Nephron (organoid): Measurements from ENCODE around the gene REEP2.
A peak's percentile ranks its signal among the peaks of the same experiment; 100 is the strongest.

ENCODE experiments used
- H3K27ac Mint-ChIP-seq, 3 experiments: 2 replicates each; pipeline ENCODE4 v1.8.0; 2020; ENCODE audit warnings: mixed read lengths in 3 of 3, mild to moderate bottlenecking in 2 of 3, moderate library complexity in 1 of 3
- H3K27me3 Mint-ChIP-seq: 2 replicates; pipeline ENCODE4 v1.8.0; 2021; ENCODE audit warnings: low read depth, mild to moderate bottlenecking, moderate library complexity, mixed read lengths
- H3K36me3 Mint-ChIP-seq: 2 replicates; pipeline ENCODE4 v1.8.0; 2020; ENCODE audit warnings: low read depth, mixed read lengths
- H3K4me1 Mint-ChIP-seq: 2 replicates; pipeline ENCODE4 v1.8.0; 2020; ENCODE audit warnings: mixed read lengths
- H3K4me3 Mint-ChIP-seq, 3 experiments: 2 replicates each; pipeline ENCODE4 v1.8.0; 2020; ENCODE audit warnings: mild to moderate bottlenecking in 3 of 3, mixed read lengths in 3 of 3, moderate library complexity in 2 of 3
- H3K9me3 Mint-ChIP-seq: 2 replicates; pipeline ENCODE4 v1.8.0; 2020; ENCODE audit warnings: mixed read lengths
- TF ChIP-seq, protein P1 (sequence below), 3 experiments: fragments of 200-600 bp; sonication (generic); IDR thresholded peaks; one replicate each; pipeline ENCODE4 v1.5.0; 2021; ENCODE audit warnings: antibody characterized with exemption in 3 of 3; ENCODE audit not compliant: unreplicated experiment in 3 of 3

Gene REEP2

DNA sequence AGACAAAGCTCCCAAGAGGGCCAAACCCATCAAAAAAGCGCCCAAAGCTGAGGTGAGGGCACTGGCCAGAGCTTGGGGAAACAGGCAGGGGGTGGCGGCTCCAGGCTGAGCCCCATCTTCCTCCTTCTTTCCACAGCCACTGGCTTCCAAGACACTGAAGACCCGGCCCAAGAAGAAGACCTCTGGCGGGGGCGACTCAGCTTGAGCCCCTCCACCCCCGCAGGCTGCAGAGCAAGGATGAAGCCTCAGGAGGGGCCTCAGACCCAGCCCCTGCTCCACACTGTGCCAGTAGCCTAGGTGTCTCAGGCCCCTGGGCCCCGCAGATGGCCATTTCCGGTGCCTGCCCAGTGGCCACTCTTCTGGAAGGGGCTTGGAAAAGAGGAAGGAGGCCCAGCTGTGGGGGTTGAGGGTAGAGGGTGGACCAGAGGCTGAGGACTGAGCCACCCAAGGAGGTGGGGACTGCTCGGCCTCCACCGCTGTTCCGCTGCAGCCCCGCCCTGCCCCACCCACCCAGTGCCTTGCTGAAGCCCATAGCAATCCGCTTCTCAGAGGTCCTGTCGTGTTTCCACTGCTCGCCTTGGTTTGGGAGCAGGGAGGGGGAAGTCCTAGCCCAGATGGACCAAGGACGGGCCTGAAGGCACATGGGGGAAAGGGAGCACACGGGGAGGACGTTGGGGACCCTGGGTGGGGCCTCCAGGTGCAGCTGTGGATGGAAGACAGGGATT, 6.9 kb downstream of the REEP2 start:
- no peak overlapping the region for H3K27ac Mint-ChIP-seq
- H3K36me3 Mint-ChIP-seq = no peaks in the 10 kb centered on the region
- H3K4me1 Mint-ChIP-seq = peaks cover 14% of the 10 kb centered on the region
- H3K9me3 Mint-ChIP-seq = no peaks in the 10 kb centered on the region
- H3K27me3 Mint-ChIP-seq = peaks cover 9% of the 10 kb centered on the region
- H3K4me3 Mint-ChIP-seq = no peak overlapping the region
- TF ChIP-seq, protein P1, sequence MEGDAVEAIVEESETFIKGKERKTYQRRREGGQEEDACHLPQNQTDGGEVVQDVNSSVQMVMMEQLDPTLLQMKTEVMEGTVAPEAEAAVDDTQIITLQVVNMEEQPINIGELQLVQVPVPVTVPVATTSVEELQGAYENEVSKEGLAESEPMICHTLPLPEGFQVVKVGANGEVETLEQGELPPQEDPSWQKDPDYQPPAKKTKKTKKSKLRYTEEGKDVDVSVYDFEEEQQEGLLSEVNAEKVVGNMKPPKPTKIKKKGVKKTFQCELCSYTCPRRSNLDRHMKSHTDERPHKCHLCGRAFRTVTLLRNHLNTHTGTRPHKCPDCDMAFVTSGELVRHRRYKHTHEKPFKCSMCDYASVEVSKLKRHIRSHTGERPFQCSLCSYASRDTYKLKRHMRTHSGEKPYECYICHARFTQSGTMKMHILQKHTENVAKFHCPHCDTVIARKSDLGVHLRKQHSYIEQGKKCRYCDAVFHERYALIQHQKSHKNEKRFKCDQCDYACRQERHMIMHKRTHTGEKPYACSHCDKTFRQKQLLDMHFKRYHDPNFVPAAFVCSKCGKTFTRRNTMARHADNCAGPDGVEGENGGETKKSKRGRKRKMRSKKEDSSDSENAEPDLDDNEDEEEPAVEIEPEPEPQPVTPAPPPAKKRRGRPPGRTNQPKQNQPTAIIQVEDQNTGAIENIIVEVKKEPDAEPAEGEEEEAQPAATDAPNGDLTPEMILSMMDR (IDR thresholded peaks at IDR 0.05; ENCODE audit: unreplicated experiment in 3 of 3) = no peak

DNA sequence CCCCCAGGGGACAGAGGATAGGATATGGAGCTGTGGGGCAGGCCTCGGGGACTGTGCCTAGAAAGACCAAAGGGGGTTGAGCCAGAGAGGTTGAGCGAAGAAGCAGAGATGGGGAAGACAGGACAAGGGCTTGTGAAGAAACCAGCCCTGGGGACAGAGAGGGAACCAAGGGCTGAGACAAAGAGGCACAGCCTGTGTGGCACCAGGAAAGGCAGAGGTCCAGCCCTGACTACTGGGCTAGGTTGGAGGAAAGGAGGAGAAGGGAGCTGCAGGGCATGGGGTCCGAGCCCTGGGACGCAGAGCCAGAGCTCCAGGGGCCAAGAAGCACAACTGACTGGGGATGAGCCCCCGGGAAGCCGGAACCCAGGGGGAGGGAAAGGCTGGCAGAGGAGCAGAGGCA, 9.2 kb downstream of the REEP2 start:
- Mint-ChIP-seq H3K36me3 (no peaks in the 10 kb centered on the region), H3K27ac (peak overlapping the region in 1 of 3 experiments; percentile 6), H3K27me3 (peaks cover 12% of the 10 kb centered on the region), H3K4me3 (peak overlapping the region in 1 of 3 experiments; percentile 13), H3K9me3 (no peaks in the 10 kb centered on the region), H3K4me1 (peaks cover 18% of the 10 kb centered on the region)
- TF ChIP-seq, protein P1 (IDR thresholded peaks at IDR 0.05; ENCODE audit: unreplicated experiment in 3 of 3) = no peak

DNA sequence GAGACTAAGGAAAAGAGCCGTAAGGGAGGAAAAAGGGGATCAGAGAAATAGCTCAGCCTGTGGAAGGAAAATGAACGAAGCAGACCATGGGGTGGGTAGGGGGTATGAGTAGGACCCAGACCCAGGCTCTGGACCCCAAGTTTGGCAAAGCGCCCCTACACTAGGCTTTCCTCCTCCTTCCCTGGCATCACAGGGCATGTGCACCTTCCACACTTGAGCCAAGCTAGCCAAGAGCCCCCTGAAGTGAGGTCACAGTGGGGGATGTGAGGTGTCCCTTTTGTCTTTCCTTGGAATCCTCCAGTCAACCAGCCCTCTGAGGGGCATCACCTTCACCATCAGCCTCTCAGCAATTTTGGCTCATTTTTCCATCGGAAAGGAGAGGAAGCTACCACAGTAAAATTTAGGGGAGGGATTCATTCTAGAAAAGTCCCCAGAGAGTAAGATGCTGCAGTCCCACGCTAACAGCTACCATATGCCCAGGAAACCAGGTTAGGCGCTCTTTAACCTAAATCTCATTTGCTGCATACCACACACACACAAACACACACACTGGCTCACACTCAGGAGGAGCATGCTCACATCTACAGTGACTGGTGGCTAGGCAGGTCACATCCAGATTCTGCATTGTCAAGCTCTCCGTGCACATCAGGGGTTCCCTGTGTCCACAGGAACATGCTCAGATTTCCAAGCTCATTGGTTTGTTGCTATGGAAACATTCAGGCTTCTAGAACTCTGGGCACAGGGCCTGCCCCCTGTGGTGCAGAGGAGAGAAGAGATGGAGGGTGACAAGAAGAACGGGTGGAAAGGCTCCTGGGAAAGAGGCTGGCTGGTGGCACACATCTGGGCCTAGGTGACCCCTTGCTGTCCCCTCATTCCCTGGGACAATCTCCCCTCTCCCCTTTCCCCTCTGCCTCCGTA, 9.9 kb downstream of the REEP2 start:
- Mint-ChIP-seq H3K27me3 (peaks cover 12% of the 10 kb centered on the region), H3K36me3 (no peaks in the 10 kb centered on the region), H3K4me3 (peak overlapping the region; percentile 3 to 17 (median 4)), H3K4me1 (peaks cover 18% of the 10 kb centered on the region), H3K9me3 (no peaks in the 10 kb centered on the region), H3K27ac (peak overlapping the region; percentile 59 to 66 (median 65))
- TF ChIP-seq, protein P1 (IDR thresholded peaks at IDR 0.05; ENCODE audit: unreplicated experiment in 3 of 3) = no peak

DNA sequence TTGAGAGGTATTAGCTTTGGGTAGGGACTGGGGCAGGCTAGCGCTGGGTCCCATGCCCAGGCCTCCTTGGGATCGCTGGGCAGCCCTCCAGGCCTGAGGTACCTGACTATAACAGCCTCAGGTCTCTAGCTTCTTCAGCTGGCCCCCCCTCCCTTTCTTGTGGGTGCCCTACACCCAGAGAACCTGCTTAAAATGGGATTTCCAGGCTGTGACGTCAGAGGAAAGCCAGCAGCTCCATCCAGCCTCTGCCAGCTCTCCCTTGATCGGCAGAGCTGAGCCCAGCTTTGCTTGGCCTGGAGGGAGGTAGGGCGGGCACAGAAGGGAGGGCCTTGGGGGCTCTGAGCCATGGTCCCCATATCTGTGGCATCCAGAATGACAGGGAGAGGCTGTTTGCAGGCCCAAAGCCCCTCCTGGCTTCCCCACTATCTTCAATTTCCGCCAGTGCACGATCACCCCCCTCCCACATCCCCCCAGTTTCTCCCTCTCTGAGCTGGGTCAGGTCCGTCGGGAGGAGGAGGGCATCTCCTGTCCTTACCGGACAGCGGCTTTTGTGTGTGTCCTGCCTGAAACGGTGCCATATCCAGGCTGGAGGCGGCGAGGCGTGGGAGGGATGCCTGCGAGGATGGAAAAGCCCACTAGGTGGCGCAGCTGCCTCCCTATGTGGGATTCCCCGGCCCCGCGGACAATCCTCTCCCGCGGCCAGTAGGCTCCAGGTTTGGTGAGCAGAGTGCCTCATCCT, 10.8 kb downstream of the REEP2 start:
- H3K4me3 Mint-ChIP-seq = peak overlapping the region in 2 of 3 experiments; percentile 38 to 41
- peaks cover 11% of the 10 kb centered on the region for H3K27me3 Mint-ChIP-seq
- H3K27ac Mint-ChIP-seq = peak overlapping the region; percentile 45 to 79 (median 66)
- H3K36me3 Mint-ChIP-seq = no peaks in the 10 kb centered on the region
- H3K4me1 Mint-ChIP-seq = peaks cover 18% of the 10 kb centered on the region
- H3K9me3 Mint-ChIP-seq = no peaks in the 10 kb centered on the region
- TF ChIP-seq, protein P1 (IDR thresholded peaks at IDR 0.05; ENCODE audit: unreplicated experiment in 3 of 3) = peak; percentile 89 to 94 (median 93)

DNA sequence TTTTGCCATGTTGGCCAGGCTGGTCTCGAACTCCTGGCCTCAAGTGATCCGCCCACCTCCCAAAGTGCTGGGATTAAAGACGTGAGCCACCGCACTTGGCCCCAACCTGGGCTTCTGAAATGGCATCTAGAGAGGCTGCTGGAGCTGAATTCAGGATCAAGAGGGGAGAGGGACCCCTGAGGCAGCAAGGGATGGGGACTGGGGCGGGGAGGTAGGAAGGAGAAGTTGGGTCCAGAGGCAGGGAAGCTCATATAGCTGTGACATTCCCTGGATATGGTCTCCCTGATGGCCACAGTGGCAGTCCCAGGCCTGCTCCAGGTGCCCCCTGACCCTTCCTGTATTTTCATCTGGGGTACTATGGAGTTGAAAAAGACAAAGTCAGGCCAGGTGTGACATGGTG, 12.1 kb downstream of the REEP2 start:
- H3K27me3 Mint-ChIP-seq = peaks cover 20% of the 10 kb centered on the region
- H3K9me3 Mint-ChIP-seq = no peaks in the 10 kb centered on the region
- no peaks in the 10 kb centered on the region for H3K36me3 Mint-ChIP-seq
- peaks cover 21% of the 10 kb centered on the region for H3K4me1 Mint-ChIP-seq
- no peak overlapping the region for H3K27ac Mint-ChIP-seq
- TF ChIP-seq, protein P1 (IDR thresholded peaks at IDR 0.05; ENCODE audit: unreplicated experiment in 3 of 3) = no peak
- no peak overlapping the region for H3K4me3 Mint-ChIP-seq
